IMR-90 (cell line): Measurements from ENCODE around the gene FCSK. TPM values are rescaled to one million over a fixed set of nuclear protein-coding genes. Genes with fewer than 3 reads are reported as not detected.

ENCODE experiments used
- ATAC-seq: fragments of 200-7000 bp; cut with Tn5 transposase; 2 replicates; pipeline ENCODE4 v1.9.1; 2020; ENCODE audit warnings: low read depth, mild to moderate bottlenecking, moderate library complexity
- BruUV-seq: library from RNA; stranded (reverse); fragments of 400-500 nt; replicated peaks from 2 replicates; lab custom pipeline; 2021; lab: Mats Ljungman, UMichigan
- CTCF ChIA-PET: fragments of 300-600 bp; formaldehyde crosslinking; extraction: SDS; loops from one replicate; lab custom pipeline; 2021; ENCODE audit warnings: antibody characterized with exemption; lab: Yijun Ruan, JAX
- POLR2A ChIA-PET: fragments of 300-600 bp; sonication (Branson Sonifier 250); formaldehyde crosslinking; loops from one replicate; lab custom pipeline; 2022; ENCODE audit warnings: antibody characterized with exemption; ENCODE audit not compliant: unreplicated experiment; lab: Charles Lee
- DNase-seq: peaks from one replicate; pipeline ENCODE4 v3.0.0; 2013
- H2AFZ ChIP-seq: replicated peaks from 2 replicates; pipeline ENCODE3; 2013; ENCODE audit warnings: low read length, mild to moderate bottlenecking; ENCODE audit not compliant: poor library complexity
- H2AK5ac ChIP-seq: 2 replicates; pipeline ENCODE4 v1.6.1; 2013; ENCODE audit warnings: low read depth, low read length, inconsistent platforms
- H2AK9ac ChIP-seq: replicated peaks from 2 replicates; pipeline ENCODE3; 2013; ENCODE audit warnings: mild to moderate bottlenecking, low read depth, low read length, moderate library complexity; ENCODE audit not compliant: poor library complexity
- H2BK120ac ChIP-seq: 2 replicates; pipeline ENCODE4 v1.6.1; 2013; ENCODE audit warnings: low read depth, low read length, inconsistent platforms
- H2BK15ac ChIP-seq: 3 replicates; pipeline ENCODE4 v1.6.1; 2013; ENCODE audit warnings: low read depth, low read length, inconsistent platforms
- H2BK20ac ChIP-seq: 2 replicates; pipeline ENCODE4 v1.6.1; 2013; ENCODE audit warnings: low read depth, mild to moderate bottlenecking, inconsistent platforms, low read length, moderate library complexity
- H2BK5ac ChIP-seq: 2 replicates; pipeline ENCODE4 v1.6.1; 2013; ENCODE audit warnings: mild to moderate bottlenecking, low read depth, low read length, inconsistent platforms; ENCODE audit not compliant: poor library complexity, severe bottlenecking
- H3K14ac ChIP-seq: replicated peaks from 2 replicates; pipeline ENCODE4 v1.6.1; 2013; ENCODE audit warnings: low read depth, low read length, inconsistent platforms
- H3K18ac ChIP-seq: 2 replicates; pipeline ENCODE4 v1.6.1; 2013; ENCODE audit warnings: low read depth, low read length, control low read depth
- H3K23ac ChIP-seq: 2 replicates; pipeline ENCODE4 v1.6.1; 2013; ENCODE audit warnings: low read depth, low read length, inconsistent platforms
- H3K27ac ChIP-seq: 2 replicates; pipeline ENCODE4 v1.5.1; 2013; ENCODE audit warnings: mild to moderate bottlenecking, control low read depth, low read length; ENCODE audit not compliant: insufficient read depth
- H3K27me3 ChIP-seq: 2 replicates; pipeline ENCODE4 v1.6.1; 2013; ENCODE audit warnings: low read length; ENCODE audit not compliant: control insufficient read depth, insufficient read depth
- H3K36me3 ChIP-seq: 2 replicates; pipeline ENCODE4 v1.6.1; 2013; ENCODE audit warnings: low read length, mixed read lengths; ENCODE audit not compliant: control insufficient read depth, insufficient read depth
- H3K4ac ChIP-seq: 2 replicates; pipeline ENCODE4 v1.6.1; 2013; ENCODE audit warnings: low read depth, low read length, inconsistent platforms
- H3K4me1 ChIP-seq: 2 replicates; pipeline ENCODE4 v1.6.1; 2013; ENCODE audit warnings: low read length, mixed read lengths; ENCODE audit not compliant: control insufficient read depth, insufficient read depth
- H3K4me2 ChIP-seq: 2 replicates; pipeline ENCODE4 v1.6.1; 2013; ENCODE audit warnings: low read depth, mild to moderate bottlenecking, control low read depth, low read length, moderate library complexity
- H3K4me3 ChIP-seq: 2 replicates; pipeline ENCODE4 v1.5.1; 2013; ENCODE audit warnings: low read depth, mild to moderate bottlenecking, control low read depth, low read length, moderate library complexity; ENCODE audit not compliant: insufficient read depth
- H3K56ac ChIP-seq: 2 replicates; pipeline ENCODE4 v1.6.1; 2013; ENCODE audit warnings: low read length, inconsistent platforms; ENCODE audit not compliant: insufficient read depth; ENCODE audit errors: extremely low read depth
- H3K79me1 ChIP-seq, 2 experiments: 2 replicates each; pipeline ENCODE4 v1.6.1; 2013; ENCODE audit warnings: low read length in 2 of 2, inconsistent platforms in 1 of 2, low read depth in 1 of 2
- H3K9ac ChIP-seq: 2 replicates; pipeline ENCODE4 v1.6.1; 2013; ENCODE audit warnings: low read depth, low read length, control low read depth
- H3K9me1 ChIP-seq: 2 replicates; pipeline ENCODE4 v1.6.1; 2013; ENCODE audit warnings: low read length, inconsistent platforms; ENCODE audit not compliant: insufficient read depth
- H3K9me3 ChIP-seq: 2 replicates; pipeline ENCODE4 v1.6.1; 2013; ENCODE audit warnings: low read length; ENCODE audit not compliant: control insufficient read depth, insufficient read depth
- H4K20me1 ChIP-seq: 2 replicates; pipeline ENCODE4 v1.6.1; 2013; ENCODE audit warnings: low read length, inconsistent platforms; ENCODE audit not compliant: insufficient read depth
- H4K5ac ChIP-seq: 2 replicates; pipeline ENCODE4 v1.6.1; 2013; ENCODE audit warnings: mild to moderate bottlenecking, low read depth, low read length, control low read depth
- H4K8ac ChIP-seq, 2 experiments: 2 replicates each; pipeline ENCODE4 v1.6.1; 2013; ENCODE audit warnings: low read depth in 2 of 2, low read length in 2 of 2, control low read depth in 1 of 2, inconsistent platforms in 1 of 2
- H4K91ac ChIP-seq: 2 replicates; pipeline ENCODE4 v1.6.1; 2013; ENCODE audit warnings: low read depth, low read length, inconsistent platforms; ENCODE audit not compliant: insufficient read depth
- BHLHE40 ChIP-seq: fragments of 150-350 bp; IDR thresholded peaks from 2 replicates; pipeline ENCODE4 v1.6.1; 2016; ENCODE audit warnings: mild to moderate bottlenecking, low read depth, low read length
- CEBPB ChIP-seq: IDR thresholded peaks from 2 replicates; pipeline ENCODE4 v1.6.1; 2012; ENCODE audit warnings: low read depth, low read length, improper control_type of control experiment
- FOS ChIP-seq: fragments of 150-350 bp; IDR thresholded peaks from 2 replicates; pipeline ENCODE4 v1.6.1; 2016; ENCODE audit warnings: low read depth, low read length
- WGBS, 2 experiments: methylation state at CpG; one replicate each; pipeline versions ENCODE4 v1.1.5 to v1.1.7; 2013; ENCODE audit warnings: missing lambda C conversion rate in 2 of 2; ENCODE audit not compliant: insufficient read length in 1 of 2; ENCODE audit errors: extremely low coverage in 2 of 2; 5-methylcytosine and 5-hydroxymethylcytosine counted together
- dilution Hi-C: fragments of 300-500 bp; cut with HindIII; formaldehyde crosslinking; loops from one replicate; pipeline ENCODE4 v1.14.3; 2018; ENCODE audit warnings: low sequenced_read_pairs; ENCODE audit not compliant: unreplicated experiment
- in situ Hi-C: fragments of 300-500 bp; cut with MboI; formaldehyde crosslinking; loops from 3 replicates; pipeline ENCODE4 v1.14.3; 2019; ENCODE audit warnings: low sequenced_read_pairs, inconsistent platforms, mixed read lengths
- intact Hi-C: fragments of 100-400 bp; cut with micrococcal nuclease; formaldehyde crosslinking; loops from 2 replicates; pipeline ENCODE4 v1.10.0; 2022
- polyA plus RNA-seq, 3 experiments: library from polyadenylated mRNA; depleted of rRNA; stranded (reverse); fragments of >200 nt; gene quantifications; 2 replicates each; pipeline ENCODE4 v1.2.3, GENCODE V29; 2012; ENCODE audit warnings: low replicate concordance in 1 of 3
- total RNA-seq: library from RNA; depleted of rRNA; stranded (reverse); fragments of >200 nt; gene quantifications from 2 replicates; pipeline ENCODE4 v1.2.3, GENCODE V29; 2012
- TF ChIP-seq, protein P1 (sequence below): fragments of 150-350 bp; IDR thresholded peaks from 2 replicates; pipeline ENCODE4 v1.6.1; 2017; ENCODE audit warnings: mild to moderate bottlenecking, antibody characterized with exemption, low read length, low read depth

FCSK gene
- total and polyA plus RNA-seq, 2 of the 4 experiments (the other 2 are of a cell fraction), result 6.1 to 7.2 TPM

GRCh38 chr16:70520612-70521297 lies 66.4 kb downstream of the FCSK start:
- dilution Hi-C loops, result no loop called here
- H4K5ac ChIP-seq, result no peak overlapping the region
- peaks cover 9% of the 10 kb centered on the region for H4K20me1 ChIP-seq
- ChIA-PET POLR2A (no interaction called here), CTCF (interaction anchor here (1.1 kb wide), 1 partner anchor 55 kb away, joined by 3 read pairs; no protein-coding TSS in a partner anchor)
- H3K9ac ChIP-seq, result no peak overlapping the region
- peaks cover 3% of the 10 kb centered on the region for H3K9me1 ChIP-seq
- ATAC-seq (no peak), DNase-seq (peak; percentile 74)
- TF ChIP-seq FOS (0 out of 2 replicates have a peak, but pooled peaks have one; percentile 16), CEBPB (peak; percentile 95), BHLHE40 (no peak)
- TF ChIP-seq, protein P1, sequence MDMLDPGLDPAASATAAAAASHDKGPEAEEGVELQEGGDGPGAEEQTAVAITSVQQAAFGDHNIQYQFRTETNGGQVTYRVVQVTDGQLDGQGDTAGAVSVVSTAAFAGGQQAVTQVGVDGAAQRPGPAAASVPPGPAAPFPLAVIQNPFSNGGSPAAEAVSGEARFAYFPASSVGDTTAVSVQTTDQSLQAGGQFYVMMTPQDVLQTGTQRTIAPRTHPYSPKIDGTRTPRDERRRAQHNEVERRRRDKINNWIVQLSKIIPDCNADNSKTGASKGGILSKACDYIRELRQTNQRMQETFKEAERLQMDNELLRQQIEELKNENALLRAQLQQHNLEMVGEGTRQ, result no peak
- peaks cover 15% of the 10 kb centered on the region for H3K36me3 ChIP-seq
- no peak overlapping the region for H3K4ac ChIP-seq
- H3K79me1 ChIP-seq, result peaks cover 5 to 37% of the 10 kb centered on the region in 2 experiments
- no peak overlapping the region for H3K4me3 ChIP-seq
- no peak overlapping the region for H3K23ac ChIP-seq
- no peak overlapping the region for H3K56ac ChIP-seq
- no peak overlapping the region for H3K18ac ChIP-seq
- no peak overlapping the region for H2BK120ac ChIP-seq
- no peak overlapping the region for H4K91ac ChIP-seq
- intact Hi-C loops, result no loop called here
- H2BK15ac ChIP-seq, result no peak overlapping the region
- no peak overlapping the region for H3K14ac ChIP-seq
- H3K9me3 ChIP-seq, result no peaks in the 10 kb centered on the region
- H3K4me1 ChIP-seq, result no peaks in the 10 kb centered on the region; the same call in 1 of the 2 replicates
- BruUV-seq, result no TSS peak
- H3K4me2 ChIP-seq, result no peak overlapping the region
- WGBS, 2 experiments, result 83% methylated on average over 4 of the region's 8 CpGs; no CpG with 5 or more reads in 1 of the 2 experiments
- H2AK5ac ChIP-seq, result no peak overlapping the region
- H3K27me3 ChIP-seq, result no peaks in the 10 kb centered on the region
- H4K8ac ChIP-seq, result no peak overlapping the region
- peak overlapping the region; percentile 2 for H2BK5ac ChIP-seq
- H2BK20ac ChIP-seq, result no peak overlapping the region
- no peak overlapping the region for H2AK9ac ChIP-seq
- H2AFZ ChIP-seq, result no peak overlapping the region
- no peak overlapping the region for H3K27ac ChIP-seq
- in situ Hi-C loops, result no loop called here
